Neural cell (in vitro differentiated cells): ENCODE data around the gene NCKAP5. TPM values are rescaled to one million over a fixed set of nuclear protein-coding genes. Genes with fewer than 3 reads are reported as not detected.

Source experiments
- H2AFZ ChIP-seq: fragments of 200-600, 300-800 bp; sonication (generic), shearing (Covaris generic); 2 replicates; pipeline ENCODE4 v1.6.0; 2014; ENCODE audit warnings: low read depth, mild to moderate bottlenecking, antibody characterized with exemption, low read length, moderate library complexity
- H3F3A ChIP-seq: fragments of 200-600 bp; shearing (Covaris generic); 2 replicates; pipeline ENCODE4 v1.6.1; 2016; ENCODE audit warnings: mild to moderate bottlenecking, moderate library complexity, mixed read lengths, antibody characterized with exemption, low read length; ENCODE audit not compliant: insufficient read depth, poor library complexity, severe bottlenecking
- H3K27ac ChIP-seq: fragments of 200-600, 300-800 bp; sonication (generic), shearing (Covaris generic); 2 replicates; pipeline ENCODE4 v1.5.1; 2014; ENCODE audit warnings: mild to moderate bottlenecking, low read length, moderate library complexity
- H3K27me3 ChIP-seq: fragments of 300-800, 200-600 bp; sonication (generic), shearing (Covaris generic); 2 replicates; pipeline ENCODE4 v1.6.0; 2014; ENCODE audit warnings: mild to moderate bottlenecking, low read depth, low read length, moderate library complexity; ENCODE audit not compliant: insufficient read depth
- H3K36me3 ChIP-seq: fragments of 300-800, 200-600 bp; sonication (generic), shearing (Covaris generic); 2 replicates; pipeline ENCODE4 v1.5.1; 2014; ENCODE audit warnings: mild to moderate bottlenecking, antibody characterized with exemption, low read length, moderate library complexity; ENCODE audit not compliant: insufficient read depth
- H3K4me2 ChIP-seq: fragments of 300-800, 200-600 bp; sonication (generic), shearing (Covaris generic); 2 replicates; pipeline ENCODE4 v1.6.0; 2014; ENCODE audit warnings: mild to moderate bottlenecking, low read length
- H3K4me3 ChIP-seq: fragments of 300-800, 200-600 bp; sonication (generic), shearing (Covaris generic); 2 replicates; pipeline ENCODE4 v1.5.1; 2014; ENCODE audit warnings: mild to moderate bottlenecking, low read length, moderate library complexity
- H3K79me2 ChIP-seq: fragments of 200-600 bp; shearing (Covaris generic); replicated peaks from 2 replicates; pipeline ENCODE4 v1.6.0; 2014; ENCODE audit warnings: mild to moderate bottlenecking, low read length, moderate library complexity; ENCODE audit not compliant: insufficient read depth
- H3K9ac ChIP-seq: fragments of 300-800, 200-600 bp; sonication (generic), shearing (Covaris generic); 2 replicates; pipeline ENCODE4 v1.6.1; 2016; ENCODE audit warnings: mild to moderate bottlenecking, low read length, mixed read lengths
- H3K9me2 ChIP-seq: fragments of 200-600 bp; shearing (Covaris generic); 2 replicates; pipeline ENCODE4 v1.6.1; 2016; ENCODE audit warnings: mild to moderate bottlenecking, low read length, mixed read lengths; ENCODE audit not compliant: insufficient read depth
- H3K9me3 ChIP-seq: fragments of 200-600, 300-800 bp; sonication (generic), shearing (Covaris generic); 2 replicates; pipeline ENCODE4 v1.6.1; 2016; ENCODE audit warnings: mild to moderate bottlenecking, mixed run types, low read length, moderate library complexity, mixed read lengths
- H4K20me1 ChIP-seq: fragments of 200-600 bp; shearing (Covaris generic); 2 replicates; pipeline ENCODE4 v1.6.1; 2016; ENCODE audit warnings: mild to moderate bottlenecking, mixed run types; ENCODE audit not compliant: insufficient read depth
- EP300 ChIP-seq: fragments of 450-650 bp; conservative IDR thresholded peaks from 2 replicates; pipeline ENCODE4 v1.6.1; 2014; ENCODE audit warnings: antibody characterized with exemption, mild to moderate bottlenecking, moderate library complexity; ENCODE audit not compliant: poor library complexity, severe bottlenecking
- EZH2 ChIP-seq: fragments of 200-600, 300-800 bp; shearing (Covaris generic), sonication (generic); IDR thresholded peaks from 2 replicates; pipeline ENCODE4 v1.6.1; 2014; ENCODE audit warnings: antibody characterized with exemption, low read length, borderline replicate concordance, mild to moderate bottlenecking; ENCODE audit not compliant: insufficient read depth, poor library complexity, severe bottlenecking
- MXI1 ChIP-seq: fragments of 450-650 bp; conservative IDR thresholded peaks from 2 replicates; pipeline ENCODE4 v1.6.1; 2014; ENCODE audit warnings: antibody characterized with exemption, mild to moderate bottlenecking; ENCODE audit not compliant: poor library complexity, severe bottlenecking
- POLR2AphosphoS5 ChIP-seq: IDR thresholded peaks from 2 replicates; pipeline ENCODE4 v1.6.1; 2012
- RAD21 ChIP-seq: fragments of 450-650 bp; conservative IDR thresholded peaks from 2 replicates; pipeline ENCODE4 v1.6.1; 2014; ENCODE audit warnings: antibody characterized with exemption, mild to moderate bottlenecking, moderate library complexity
- SMC3 ChIP-seq: fragments of 450-650 bp; conservative IDR thresholded peaks from 2 replicates; pipeline ENCODE4 v1.6.1; 2014; ENCODE audit warnings: antibody characterized with exemption, mild to moderate bottlenecking, moderate library complexity; ENCODE audit not compliant: poor library complexity
- TAF1 ChIP-seq: IDR thresholded peaks from 2 replicates; pipeline ENCODE4 v1.6.1; 2012; ENCODE audit warnings: low read depth
- polyA plus RNA-seq: library from polyadenylated mRNA; depleted of rRNA; stranded (reverse); fragments of >200 nt; gene quantifications from 2 replicates; pipeline ENCODE4 v1.2.3, GENCODE V29; 2014
- TF ChIP-seq, protein P1 (sequence below): IDR thresholded peaks from 2 replicates; pipeline ENCODE4 v1.6.1; 2012; ENCODE audit warnings: borderline replicate concordance
- TF ChIP-seq, protein P2 (sequence below): fragments of 450-650 bp; IDR thresholded peaks from 2 replicates; pipeline ENCODE4 v1.5.1; 2014; ENCODE audit warnings: antibody characterized with exemption, mild to moderate bottlenecking, moderate library complexity; ENCODE audit not compliant: poor library complexity, severe bottlenecking

The NCKAP5 gene
- polyA plus RNA-seq, 1 donor from 2014 or later = 2.4 TPM

DNA sequence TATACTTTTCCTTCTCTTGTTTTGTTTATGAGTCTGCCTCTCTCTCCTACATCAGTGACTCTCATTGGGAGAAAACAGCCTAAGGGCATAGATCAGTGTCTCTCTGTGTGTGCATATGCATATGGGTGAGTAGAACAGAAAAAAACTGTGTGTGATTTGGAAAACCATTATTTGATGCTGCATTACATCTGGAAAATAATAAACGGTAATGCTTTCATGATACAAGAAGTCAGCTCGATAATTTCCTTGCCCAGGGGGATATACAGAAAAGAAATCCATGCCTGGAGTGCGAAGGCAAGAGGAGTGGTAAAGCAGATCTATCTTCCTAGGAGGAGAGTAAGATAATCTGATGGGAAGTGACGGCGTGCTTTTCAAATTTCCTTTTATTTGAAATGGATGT is 676.8 kb downstream of the NCKAP5 start:
- Histone ChIP-seq H3K9me2 (no peaks in the 10 kb centered on the region), H3K4me2 (no peak overlapping the region), H3K9ac (no peak overlapping the region), H3K36me3 (no peaks in the 10 kb centered on the region), H3K4me3 (no peak overlapping the region), H3K79me2 (no peaks in the 10 kb centered on the region), H2AFZ (no peak overlapping the region), H3K27ac (no peak overlapping the region), H3K9me3 (no peaks in the 10 kb centered on the region), H3F3A (no peaks in the 10 kb centered on the region), H3K27me3 (no peaks in the 10 kb centered on the region), H4K20me1 (no peaks in the 10 kb centered on the region)
- TF ChIP-seq SMC3 = no peak
- TF ChIP-seq TAF1 = no peak
- no peak for TF ChIP-seq RAD21
- TF ChIP-seq MXI1 = no peak
- TF ChIP-seq EP300 = no peak
- TF ChIP-seq, protein P1, sequence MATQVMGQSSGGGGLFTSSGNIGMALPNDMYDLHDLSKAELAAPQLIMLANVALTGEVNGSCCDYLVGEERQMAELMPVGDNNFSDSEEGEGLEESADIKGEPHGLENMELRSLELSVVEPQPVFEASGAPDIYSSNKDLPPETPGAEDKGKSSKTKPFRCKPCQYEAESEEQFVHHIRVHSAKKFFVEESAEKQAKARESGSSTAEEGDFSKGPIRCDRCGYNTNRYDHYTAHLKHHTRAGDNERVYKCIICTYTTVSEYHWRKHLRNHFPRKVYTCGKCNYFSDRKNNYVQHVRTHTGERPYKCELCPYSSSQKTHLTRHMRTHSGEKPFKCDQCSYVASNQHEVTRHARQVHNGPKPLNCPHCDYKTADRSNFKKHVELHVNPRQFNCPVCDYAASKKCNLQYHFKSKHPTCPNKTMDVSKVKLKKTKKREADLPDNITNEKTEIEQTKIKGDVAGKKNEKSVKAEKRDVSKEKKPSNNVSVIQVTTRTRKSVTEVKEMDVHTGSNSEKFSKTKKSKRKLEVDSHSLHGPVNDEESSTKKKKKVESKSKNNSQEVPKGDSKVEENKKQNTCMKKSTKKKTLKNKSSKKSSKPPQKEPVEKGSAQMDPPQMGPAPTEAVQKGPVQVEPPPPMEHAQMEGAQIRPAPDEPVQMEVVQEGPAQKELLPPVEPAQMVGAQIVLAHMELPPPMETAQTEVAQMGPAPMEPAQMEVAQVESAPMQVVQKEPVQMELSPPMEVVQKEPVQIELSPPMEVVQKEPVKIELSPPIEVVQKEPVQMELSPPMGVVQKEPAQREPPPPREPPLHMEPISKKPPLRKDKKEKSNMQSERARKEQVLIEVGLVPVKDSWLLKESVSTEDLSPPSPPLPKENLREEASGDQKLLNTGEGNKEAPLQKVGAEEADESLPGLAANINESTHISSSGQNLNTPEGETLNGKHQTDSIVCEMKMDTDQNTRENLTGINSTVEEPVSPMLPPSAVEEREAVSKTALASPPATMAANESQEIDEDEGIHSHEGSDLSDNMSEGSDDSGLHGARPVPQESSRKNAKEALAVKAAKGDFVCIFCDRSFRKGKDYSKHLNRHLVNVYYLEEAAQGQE = no peak
- TF ChIP-seq, protein P2, sequence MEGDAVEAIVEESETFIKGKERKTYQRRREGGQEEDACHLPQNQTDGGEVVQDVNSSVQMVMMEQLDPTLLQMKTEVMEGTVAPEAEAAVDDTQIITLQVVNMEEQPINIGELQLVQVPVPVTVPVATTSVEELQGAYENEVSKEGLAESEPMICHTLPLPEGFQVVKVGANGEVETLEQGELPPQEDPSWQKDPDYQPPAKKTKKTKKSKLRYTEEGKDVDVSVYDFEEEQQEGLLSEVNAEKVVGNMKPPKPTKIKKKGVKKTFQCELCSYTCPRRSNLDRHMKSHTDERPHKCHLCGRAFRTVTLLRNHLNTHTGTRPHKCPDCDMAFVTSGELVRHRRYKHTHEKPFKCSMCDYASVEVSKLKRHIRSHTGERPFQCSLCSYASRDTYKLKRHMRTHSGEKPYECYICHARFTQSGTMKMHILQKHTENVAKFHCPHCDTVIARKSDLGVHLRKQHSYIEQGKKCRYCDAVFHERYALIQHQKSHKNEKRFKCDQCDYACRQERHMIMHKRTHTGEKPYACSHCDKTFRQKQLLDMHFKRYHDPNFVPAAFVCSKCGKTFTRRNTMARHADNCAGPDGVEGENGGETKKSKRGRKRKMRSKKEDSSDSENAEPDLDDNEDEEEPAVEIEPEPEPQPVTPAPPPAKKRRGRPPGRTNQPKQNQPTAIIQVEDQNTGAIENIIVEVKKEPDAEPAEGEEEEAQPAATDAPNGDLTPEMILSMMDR = no peak
- no peak for TF ChIP-seq POLR2AphosphoS5

DNA sequence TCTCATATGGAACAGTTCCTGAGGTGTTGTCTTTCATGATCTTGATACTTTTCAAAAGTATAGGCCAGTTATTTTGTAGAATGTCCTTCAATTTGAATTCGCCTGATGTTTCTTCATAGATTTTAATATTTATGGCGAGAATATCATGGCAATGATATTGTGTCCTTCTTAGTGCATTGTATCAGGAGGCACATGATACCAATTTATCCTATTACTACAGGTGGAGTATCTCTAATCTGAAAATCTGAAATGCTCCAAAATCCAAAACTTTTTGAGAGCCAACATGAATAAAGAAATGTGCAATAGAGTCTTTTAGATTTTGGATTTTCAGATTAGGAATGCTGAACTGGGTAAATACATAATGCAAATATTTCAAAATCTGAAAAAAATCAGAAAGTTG is 681.7 kb downstream of the NCKAP5 start:
- Histone ChIP-seq H3K36me3 (no peaks in the 10 kb centered on the region), H3K27me3 (no peaks in the 10 kb centered on the region), H3K4me3 (no peak overlapping the region), H2AFZ (no peak overlapping the region), H3F3A (no peaks in the 10 kb centered on the region), H3K27ac (no peak overlapping the region), H4K20me1 (no peaks in the 10 kb centered on the region), H3K79me2 (no peaks in the 10 kb centered on the region), H3K9me2 (no peaks in the 10 kb centered on the region), H3K4me2 (no peak overlapping the region), H3K9me3 (no peaks in the 10 kb centered on the region), H3K9ac (no peak overlapping the region)
- no peak for TF ChIP-seq SMC3
- TF ChIP-seq EP300 = no peak
- TF ChIP-seq, protein P2 = no peak
- TF ChIP-seq, protein P1 = no peak
- TF ChIP-seq MXI1 = no peak
- TF ChIP-seq RAD21 = no peak
- no peak for TF ChIP-seq EZH2
- TF ChIP-seq POLR2AphosphoS5 = no peak
- TF ChIP-seq TAF1 = no peak
